H1 (cell line): Measurements from ENCODE around the gene GIN1. TPM values are rescaled to one million over a fixed set of nuclear protein-coding genes. Genes with fewer than 3 reads are reported as not detected.

ENCODE experiments used
- YY1 ChIP-seq: IDR thresholded peaks from 2 replicates; pipeline ENCODE4 v1.6.1; 2011; ENCODE audit warnings: low read depth, mild to moderate bottlenecking, low read length
- polyA plus RNA-seq, 7 experiments: library from polyadenylated mRNA; depleted of rRNA in 3 of 7; stranded (reverse) in 5 of 7; unstranded in 2 of 7; fragments of >200 nt in 5 of 7; fragments of 200-250 nt in 2 of 7; gene quantifications; 1 replicate in 5 of 7; 2 replicates in 1 of 7; 4 replicates in 1 of 7; pipeline versions ENCODE4 v1.2.1 to v1.2.3, GENCODE V29; 2011 to 2013; ENCODE audit warnings: missing spikeins in 2 of 7, mixed read lengths in 2 of 7
- total RNA-seq: library from RNA; stranded (reverse); fragmentation: NEBNext Ultra II Directional; extraction: Animal tissue kit (Norgen Biotek cat#: 25700); gene quantifications from 2 replicates; pipeline ENCODE4 v1.2.1, GENCODE V29; 2021

GIN1 gene
- total and polyA plus RNA-seq, 2 of the 8 experiments (the other 6 are each of a cell fraction or from before 2014, with no cell fraction given): 1.9 to 7.1 TPM

DNA sequence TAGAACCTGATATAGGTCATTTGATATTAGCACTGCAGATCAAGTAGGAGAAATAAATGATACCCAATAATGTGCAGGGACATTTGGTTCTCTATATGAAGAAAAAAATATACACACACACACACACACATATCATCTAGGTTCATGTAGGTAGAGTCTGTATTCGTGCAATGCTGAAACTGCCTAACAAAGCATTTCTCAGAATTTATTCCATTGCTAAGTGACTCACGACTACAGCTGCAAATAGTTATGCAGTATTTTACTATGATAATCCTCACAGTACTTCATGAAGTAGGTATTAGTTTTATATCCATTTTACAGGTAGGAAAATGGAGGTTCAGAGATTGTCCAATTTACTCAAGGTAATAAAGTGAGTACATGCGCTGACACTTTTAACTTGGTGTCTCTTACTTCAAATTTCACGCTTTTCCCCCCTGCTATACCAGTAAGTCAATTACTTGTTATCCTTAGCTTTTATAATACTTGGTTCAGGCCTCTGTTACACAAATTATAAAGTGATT lies 2.4 kb downstream of the GIN1 start (continued):
- TF ChIP-seq YY1: no peak
